ENCODE measurements around the gene WNT11.

WNT11 gene

DNA sequence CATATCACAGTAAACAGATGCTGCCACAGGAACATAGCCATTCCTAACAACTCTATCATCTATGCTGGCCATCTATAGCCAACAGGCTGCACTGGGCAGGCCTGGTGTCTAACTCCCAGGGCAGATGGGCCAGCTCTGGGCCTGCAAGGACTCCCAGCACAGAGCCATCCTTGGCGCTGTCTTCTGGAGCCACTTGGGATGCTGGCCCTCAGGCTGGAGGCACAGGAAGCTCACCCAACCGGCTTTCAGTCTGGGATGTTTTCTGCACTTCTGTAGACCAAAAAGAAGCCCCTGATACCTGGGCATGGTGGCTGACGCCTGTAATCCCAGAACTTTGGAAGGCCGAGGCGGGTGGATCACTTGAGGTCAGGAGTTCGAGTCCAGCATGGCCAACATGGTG lies 40.8 kb upstream of the WNT11 start:
- ATAC-seq, result no peak
- TF ChIP-seq BACH2 (CRISPR knock-in tag; IDR thresholded peaks at IDR 0.05; ENCODE audit: borderline replicate concordance) (no peak), RARB (CRISPR knock-in tag; IDR thresholded peaks at IDR 0.05) (no peak), GLIS3 (CRISPR knock-in tag; IDR thresholded peaks at IDR 0.05) (no peak), SNAI2 (CRISPR knock-in tag; IDR thresholded peaks at IDR 0.05) (no peak), TOX (CRISPR knock-in tag; IDR thresholded peaks at IDR 0.05; ENCODE audit: borderline replicate concordance) (no peak), ISL1 (CRISPR knock-in tag; IDR thresholded peaks at IDR 0.05) (no peak), ZFP3 (CRISPR knock-in tag; IDR thresholded peaks at IDR 0.05) (no peak), CSDC2 (CRISPR knock-in tag; IDR thresholded peaks at IDR 0.05) (no peak), ZNF70 (CRISPR knock-in tag; IDR thresholded peaks at IDR 0.05) (no peak), ZNF565 (CRISPR knock-in tag; conservative IDR thresholded peaks at IDR 0.05; ENCODE audit: low read depth) (no peak), ZFP30 (CRISPR knock-in tag; IDR thresholded peaks at IDR 0.05) (no peak), OSR1 (CRISPR knock-in tag; IDR thresholded peaks at IDR 0.05) (no peak)
- TF ChIP-seq, protein P1, sequence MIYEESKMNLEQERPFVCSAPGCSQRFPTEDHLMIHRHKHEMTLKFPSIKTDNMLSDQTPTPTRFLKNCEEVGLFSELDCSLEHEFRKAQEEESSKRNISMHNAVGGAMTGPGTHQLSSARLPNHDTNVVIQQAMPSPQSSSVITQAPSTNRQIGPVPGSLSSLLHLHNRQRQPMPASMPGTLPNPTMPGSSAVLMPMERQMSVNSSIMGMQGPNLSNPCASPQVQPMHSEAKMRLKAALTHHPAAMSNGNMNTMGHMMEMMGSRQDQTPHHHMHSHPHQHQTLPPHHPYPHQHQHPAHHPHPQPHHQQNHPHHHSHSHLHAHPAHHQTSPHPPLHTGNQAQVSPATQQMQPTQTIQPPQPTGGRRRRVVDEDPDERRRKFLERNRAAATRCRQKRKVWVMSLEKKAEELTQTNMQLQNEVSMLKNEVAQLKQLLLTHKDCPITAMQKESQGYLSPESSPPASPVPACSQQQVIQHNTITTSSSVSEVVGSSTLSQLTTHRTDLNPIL (CRISPR knock-in tag; IDR thresholded peaks at IDR 0.05; ENCODE audit: low read depth), result no peak
- TF ChIP-seq, protein P2, sequence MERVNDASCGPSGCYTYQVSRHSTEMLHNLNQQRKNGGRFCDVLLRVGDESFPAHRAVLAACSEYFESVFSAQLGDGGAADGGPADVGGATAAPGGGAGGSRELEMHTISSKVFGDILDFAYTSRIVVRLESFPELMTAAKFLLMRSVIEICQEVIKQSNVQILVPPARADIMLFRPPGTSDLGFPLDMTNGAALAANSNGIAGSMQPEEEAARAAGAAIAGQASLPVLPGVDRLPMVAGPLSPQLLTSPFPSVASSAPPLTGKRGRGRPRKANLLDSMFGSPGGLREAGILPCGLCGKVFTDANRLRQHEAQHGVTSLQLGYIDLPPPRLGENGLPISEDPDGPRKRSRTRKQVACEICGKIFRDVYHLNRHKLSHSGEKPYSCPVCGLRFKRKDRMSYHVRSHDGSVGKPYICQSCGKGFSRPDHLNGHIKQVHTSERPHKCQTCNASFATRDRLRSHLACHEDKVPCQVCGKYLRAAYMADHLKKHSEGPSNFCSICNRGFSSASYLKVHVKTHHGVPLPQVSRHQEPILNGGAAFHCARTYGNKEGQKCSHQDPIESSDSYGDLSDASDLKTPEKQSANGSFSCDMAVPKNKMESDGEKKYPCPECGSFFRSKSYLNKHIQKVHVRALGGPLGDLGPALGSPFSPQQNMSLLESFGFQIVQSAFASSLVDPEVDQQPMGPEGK (CRISPR knock-in tag; IDR thresholded peaks at IDR 0.05; ENCODE audit: borderline replicate concordance), result no peak
- TF ChIP-seq, protein P3, sequence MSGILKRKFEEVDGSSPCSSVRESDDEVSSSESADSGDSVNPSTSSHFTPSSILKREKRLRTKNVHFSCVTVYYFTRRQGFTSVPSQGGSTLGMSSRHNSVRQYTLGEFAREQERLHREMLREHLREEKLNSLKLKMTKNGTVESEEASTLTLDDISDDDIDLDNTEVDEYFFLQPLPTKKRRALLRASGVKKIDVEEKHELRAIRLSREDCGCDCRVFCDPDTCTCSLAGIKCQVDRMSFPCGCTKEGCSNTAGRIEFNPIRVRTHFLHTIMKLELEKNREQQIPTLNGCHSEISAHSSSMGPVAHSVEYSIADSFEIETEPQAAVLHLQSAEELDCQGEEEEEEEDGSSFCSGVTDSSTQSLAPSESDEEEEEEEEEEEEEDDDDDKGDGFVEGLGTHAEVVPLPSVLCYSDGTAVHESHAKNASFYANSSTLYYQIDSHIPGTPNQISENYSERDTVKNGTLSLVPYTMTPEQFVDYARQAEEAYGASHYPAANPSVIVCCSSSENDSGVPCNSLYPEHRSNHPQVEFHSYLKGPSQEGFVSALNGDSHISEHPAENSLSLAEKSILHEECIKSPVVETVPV (CRISPR knock-in tag; IDR thresholded peaks at IDR 0.05), result no peak
- TF ChIP-seq, protein P4, sequence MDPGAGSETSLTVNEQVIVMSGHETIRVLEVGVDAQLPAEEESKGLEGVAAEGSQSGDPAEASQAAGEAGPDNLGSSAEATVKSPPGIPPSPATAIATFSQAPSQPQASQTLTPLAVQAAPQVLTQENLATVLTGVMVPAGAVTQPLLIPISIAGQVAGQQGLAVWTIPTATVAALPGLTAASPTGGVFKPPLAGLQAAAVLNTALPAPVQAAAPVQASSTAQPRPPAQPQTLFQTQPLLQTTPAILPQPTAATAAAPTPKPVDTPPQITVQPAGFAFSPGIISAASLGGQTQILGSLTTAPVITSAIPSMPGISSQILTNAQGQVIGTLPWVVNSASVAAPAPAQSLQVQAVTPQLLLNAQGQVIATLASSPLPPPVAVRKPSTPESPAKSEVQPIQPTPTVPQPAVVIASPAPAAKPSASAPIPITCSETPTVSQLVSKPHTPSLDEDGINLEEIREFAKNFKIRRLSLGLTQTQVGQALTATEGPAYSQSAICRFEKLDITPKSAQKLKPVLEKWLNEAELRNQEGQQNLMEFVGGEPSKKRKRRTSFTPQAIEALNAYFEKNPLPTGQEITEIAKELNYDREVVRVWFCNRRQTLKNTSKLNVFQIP (CRISPR knock-in tag; IDR thresholded peaks at IDR 0.05; ENCODE audit: borderline replicate concordance, low read depth), result no peak
- TF ChIP-seq, protein P5, sequence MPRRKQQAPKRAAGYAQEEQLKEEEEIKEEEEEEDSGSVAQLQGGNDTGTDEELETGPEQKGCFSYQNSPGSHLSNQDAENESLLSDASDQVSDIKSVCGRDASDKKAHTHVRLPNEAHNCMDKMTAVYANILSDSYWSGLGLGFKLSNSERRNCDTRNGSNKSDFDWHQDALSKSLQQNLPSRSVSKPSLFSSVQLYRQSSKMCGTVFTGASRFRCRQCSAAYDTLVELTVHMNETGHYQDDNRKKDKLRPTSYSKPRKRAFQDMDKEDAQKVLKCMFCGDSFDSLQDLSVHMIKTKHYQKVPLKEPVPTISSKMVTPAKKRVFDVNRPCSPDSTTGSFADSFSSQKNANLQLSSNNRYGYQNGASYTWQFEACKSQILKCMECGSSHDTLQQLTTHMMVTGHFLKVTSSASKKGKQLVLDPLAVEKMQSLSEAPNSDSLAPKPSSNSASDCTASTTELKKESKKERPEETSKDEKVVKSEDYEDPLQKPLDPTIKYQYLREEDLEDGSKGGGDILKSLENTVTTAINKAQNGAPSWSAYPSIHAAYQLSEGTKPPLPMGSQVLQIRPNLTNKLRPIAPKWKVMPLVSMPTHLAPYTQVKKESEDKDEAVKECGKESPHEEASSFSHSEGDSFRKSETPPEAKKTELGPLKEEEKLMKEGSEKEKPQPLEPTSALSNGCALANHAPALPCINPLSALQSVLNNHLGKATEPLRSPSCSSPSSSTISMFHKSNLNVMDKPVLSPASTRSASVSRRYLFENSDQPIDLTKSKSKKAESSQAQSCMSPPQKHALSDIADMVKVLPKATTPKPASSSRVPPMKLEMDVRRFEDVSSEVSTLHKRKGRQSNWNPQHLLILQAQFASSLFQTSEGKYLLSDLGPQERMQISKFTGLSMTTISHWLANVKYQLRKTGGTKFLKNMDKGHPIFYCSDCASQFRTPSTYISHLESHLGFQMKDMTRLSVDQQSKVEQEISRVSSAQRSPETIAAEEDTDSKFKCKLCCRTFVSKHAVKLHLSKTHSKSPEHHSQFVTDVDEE (CRISPR knock-in tag; IDR thresholded peaks at IDR 0.05), result no peak

DNA sequence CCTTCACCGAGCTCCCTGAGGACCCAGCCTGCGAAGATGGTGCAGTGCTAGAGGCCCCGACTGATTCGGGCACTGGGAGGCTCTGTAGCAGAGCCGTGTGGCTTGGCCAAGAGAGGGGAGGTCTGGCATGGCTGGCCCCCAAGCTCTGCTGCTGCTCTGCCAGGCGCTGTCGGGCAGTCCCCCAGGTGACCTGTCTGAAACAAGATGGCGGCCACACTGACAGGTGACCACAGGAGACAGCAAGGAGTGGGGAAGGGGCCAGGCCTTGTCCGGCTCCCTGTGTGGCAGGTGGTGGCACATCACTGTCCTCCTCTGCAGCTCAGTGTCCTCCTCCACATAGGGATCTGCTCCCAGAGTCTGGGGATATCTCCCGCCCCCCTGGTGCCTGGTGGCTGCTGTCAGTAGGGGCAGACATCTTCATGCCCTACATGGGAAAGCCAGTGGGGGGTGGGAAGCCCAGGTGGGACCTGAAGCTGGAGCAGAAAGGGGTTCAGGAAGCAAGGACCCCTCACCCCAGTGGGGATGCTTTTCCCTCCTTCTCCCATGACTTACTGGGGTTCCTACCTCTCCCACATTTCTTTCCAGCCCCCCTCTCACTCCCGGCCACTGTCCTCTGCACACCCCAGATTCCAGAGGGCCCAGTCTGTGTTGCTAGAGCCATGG lies 40.1 kb upstream of the WNT11 start:
- no peak for ATAC-seq
- no peak for TF ChIP-seq ZFP3 (CRISPR knock-in tag; IDR thresholded peaks at IDR 0.05)
- no peak for TF ChIP-seq BACH2 (CRISPR knock-in tag; IDR thresholded peaks at IDR 0.05; ENCODE audit: borderline replicate concordance)
- TF ChIP-seq ZNF565 (CRISPR knock-in tag; conservative IDR thresholded peaks at IDR 0.05; ENCODE audit: low read depth), result no peak
- TF ChIP-seq, protein P5 (CRISPR knock-in tag; IDR thresholded peaks at IDR 0.05), result no peak
- TF ChIP-seq SNAI2 (CRISPR knock-in tag; IDR thresholded peaks at IDR 0.05), result no peak
- no peak for TF ChIP-seq GLIS3 (CRISPR knock-in tag; IDR thresholded peaks at IDR 0.05)

Measured in SK-N-SH treated with all-trans-retinoic acid at 6 μM for 48 hours (cell line).